ENCODE data around the gene UCP2. TPM values are rescaled to one million over a fixed set of nuclear protein-coding genes. Genes with fewer than 3 reads are reported as not detected.

Gene UCP2
- total RNA-seq, 6 donors from 2014 or later, result 76.5 to 118 (median 98.3) TPM

DNA sequence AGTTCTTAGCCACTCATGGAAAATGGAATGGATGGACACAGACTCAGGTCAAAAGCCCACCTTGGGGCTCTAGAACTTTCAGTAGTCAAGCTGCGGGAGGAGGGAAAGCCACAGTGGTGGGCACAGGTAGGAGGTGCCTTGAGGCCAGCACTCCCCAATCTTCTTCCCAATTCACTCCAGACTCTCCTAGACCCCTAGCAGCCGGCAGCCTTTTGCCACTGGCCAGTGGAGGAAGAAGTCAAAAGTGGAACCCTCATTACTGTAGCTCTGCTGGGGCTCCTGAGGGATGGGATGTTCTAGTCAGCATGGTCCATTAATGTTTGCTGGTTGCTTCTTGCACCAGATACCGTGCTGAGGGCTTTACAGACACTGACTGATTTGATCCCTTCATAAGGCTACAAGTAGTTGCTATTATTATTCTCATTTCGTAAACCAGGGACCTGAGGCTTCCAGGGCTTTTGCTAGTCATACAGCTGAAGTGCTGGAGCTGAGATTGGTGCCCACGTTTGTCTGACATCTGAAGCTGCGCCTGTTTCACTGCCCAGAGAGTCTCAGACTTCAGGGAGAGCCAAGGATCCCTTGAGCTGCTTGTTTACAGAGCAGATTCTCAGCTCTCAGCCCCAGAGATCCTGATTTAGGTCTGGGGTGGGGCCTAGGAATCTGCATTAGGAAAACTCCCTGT is 25.2 kb upstream of the UCP2 start:
- TF ChIP-seq, protein P1, sequence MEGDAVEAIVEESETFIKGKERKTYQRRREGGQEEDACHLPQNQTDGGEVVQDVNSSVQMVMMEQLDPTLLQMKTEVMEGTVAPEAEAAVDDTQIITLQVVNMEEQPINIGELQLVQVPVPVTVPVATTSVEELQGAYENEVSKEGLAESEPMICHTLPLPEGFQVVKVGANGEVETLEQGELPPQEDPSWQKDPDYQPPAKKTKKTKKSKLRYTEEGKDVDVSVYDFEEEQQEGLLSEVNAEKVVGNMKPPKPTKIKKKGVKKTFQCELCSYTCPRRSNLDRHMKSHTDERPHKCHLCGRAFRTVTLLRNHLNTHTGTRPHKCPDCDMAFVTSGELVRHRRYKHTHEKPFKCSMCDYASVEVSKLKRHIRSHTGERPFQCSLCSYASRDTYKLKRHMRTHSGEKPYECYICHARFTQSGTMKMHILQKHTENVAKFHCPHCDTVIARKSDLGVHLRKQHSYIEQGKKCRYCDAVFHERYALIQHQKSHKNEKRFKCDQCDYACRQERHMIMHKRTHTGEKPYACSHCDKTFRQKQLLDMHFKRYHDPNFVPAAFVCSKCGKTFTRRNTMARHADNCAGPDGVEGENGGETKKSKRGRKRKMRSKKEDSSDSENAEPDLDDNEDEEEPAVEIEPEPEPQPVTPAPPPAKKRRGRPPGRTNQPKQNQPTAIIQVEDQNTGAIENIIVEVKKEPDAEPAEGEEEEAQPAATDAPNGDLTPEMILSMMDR (IDR thresholded peaks at IDR 0.05), result no peak
- no peak for TF ChIP-seq EP300 (IDR thresholded peaks at IDR 0.05)
- TF ChIP-seq POLR2A (IDR thresholded peaks at IDR 0.05), result no peak
- TF ChIP-seq POLR2AphosphoS5 (IDR thresholded peaks at IDR 0.05), result no peak
- 86 to 87% methylated on average over 4 to 6 of the region's 6 CpGs for WGBS, 2 donors
- Histone ChIP-seq H3K9me3 (no peaks in the 10 kb centered on the region), H3K4me3 (no peak overlapping the region), H3K27me3 (no peaks in the 10 kb centered on the region), H3K27ac (no peak overlapping the region), H3K36me3 (peaks cover 0 to 18% (median 13%) of the 10 kb centered on the region in 4 donors), H3K4me1 (no peaks in the 10 kb centered on the region)
- DNase-seq, result no peak
- ATAC-seq (ENCODE audit: low FRiP score in 2 of 2), result no peak

DNA sequence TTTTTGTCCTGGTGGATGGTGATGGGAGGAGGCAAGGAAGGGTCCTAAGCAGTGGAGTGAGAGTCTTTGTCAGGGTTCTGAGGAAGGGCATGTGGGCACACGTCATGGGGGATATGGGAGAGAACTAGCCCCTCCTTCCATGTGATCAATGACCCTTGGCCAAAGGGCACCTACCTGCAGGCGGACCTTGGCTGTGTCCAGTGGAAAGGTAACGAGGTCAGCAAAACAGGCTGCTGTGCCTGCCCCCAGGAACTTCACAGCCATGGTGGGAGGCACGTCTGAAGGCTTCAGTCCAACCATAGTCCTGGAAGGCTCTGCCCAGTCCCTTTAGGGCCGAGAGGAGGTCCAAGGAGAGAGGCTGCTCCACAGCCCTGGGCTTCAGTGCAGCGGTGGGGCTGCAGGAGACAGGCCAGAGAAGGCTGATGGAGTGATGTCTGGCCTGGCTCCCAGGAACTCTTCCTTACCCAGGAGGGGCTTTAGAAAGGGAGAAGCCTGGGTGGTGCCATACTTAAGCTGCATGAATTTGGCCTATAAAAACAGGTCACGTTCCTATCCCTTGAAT is 24.2 kb upstream of the UCP2 start:
- H3K4me1 ChIP-seq, result no peaks in the 10 kb centered on the region
- no peak for ATAC-seq (ENCODE audit: low FRiP score in 2 of 2)
- WGBS, 2 donors, result 89% methylated on average over 7 of the region's 7 CpGs; no CpG with 5 or more reads in 1 of the 2 donors
- no peak for DNase-seq
- no peaks in the 10 kb centered on the region for H3K9me3 ChIP-seq
- H3K36me3 ChIP-seq, result peaks cover 0 to 19% (median 11%) of the 10 kb centered on the region in 4 donors
- no peak for TF ChIP-seq POLR2AphosphoS5 (IDR thresholded peaks at IDR 0.05)
- H3K27me3 ChIP-seq, result no peaks in the 10 kb centered on the region
- H3K4me3 ChIP-seq, result no peak overlapping the region
- no peak overlapping the region for H3K27ac ChIP-seq

DNA sequence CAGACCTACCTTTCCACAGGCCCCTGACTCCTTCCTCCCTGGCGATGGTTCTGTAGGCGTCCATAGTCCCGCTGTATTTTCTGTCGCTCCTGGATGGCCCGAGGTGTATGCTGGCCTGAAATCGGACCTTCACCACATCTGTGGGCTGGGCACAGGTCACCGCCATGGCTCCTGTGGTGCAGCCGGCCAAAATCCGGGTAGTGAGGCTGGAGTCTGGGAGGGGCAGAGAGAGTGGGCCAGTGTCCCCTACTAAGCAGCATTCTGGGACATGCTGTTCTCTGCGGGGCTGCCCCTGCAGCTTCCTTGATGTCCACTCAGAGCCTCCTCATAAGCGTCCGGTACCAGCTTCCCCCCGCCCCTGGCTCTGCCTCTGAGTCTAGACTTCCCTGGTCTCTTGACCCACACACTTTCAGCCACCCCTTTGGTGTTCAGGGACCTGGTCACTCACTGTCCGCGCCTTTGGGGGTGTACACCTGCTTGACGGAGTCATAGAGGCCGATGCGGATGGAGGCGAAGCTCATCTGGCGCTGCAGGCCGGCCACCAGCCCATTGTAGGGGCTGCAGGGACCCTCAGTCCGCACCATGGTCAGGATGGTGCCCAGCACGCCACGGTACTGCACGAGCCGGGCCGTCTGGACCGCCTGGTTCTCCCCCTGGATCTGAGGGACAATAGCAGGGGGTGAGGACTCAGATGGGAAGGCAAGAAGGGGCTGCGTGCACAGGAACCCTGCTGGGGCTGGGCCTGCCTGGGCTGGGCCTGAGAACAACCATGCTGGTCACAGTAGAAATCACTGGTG is 23.3 kb upstream of the UCP2 start:
- Histone ChIP-seq H3K4me3 (no peak overlapping the region), H3K36me3 (peaks cover 0 to 22% (median 10%) of the 10 kb centered on the region in 4 donors), H3K4me1 (no peaks in the 10 kb centered on the region), H3K27me3 (no peaks in the 10 kb centered on the region), H3K27ac (no peak overlapping the region), H3K9me3 (no peaks in the 10 kb centered on the region)
- TF ChIP-seq POLR2A (IDR thresholded peaks at IDR 0.05) (no peak), POLR2AphosphoS5 (IDR thresholded peaks at IDR 0.05) (no peak), EP300 (IDR thresholded peaks at IDR 0.05) (no peak)
- TF ChIP-seq, protein P1 (IDR thresholded peaks at IDR 0.05), result no peak
- 96% methylated on average over 9 to 28 of the region's 29 CpGs for WGBS, 2 donors
- DNase-seq, result peak in 1 of 2 donors; percentile 62
- ATAC-seq (ENCODE audit: low FRiP score in 2 of 2), result no peak

DNA sequence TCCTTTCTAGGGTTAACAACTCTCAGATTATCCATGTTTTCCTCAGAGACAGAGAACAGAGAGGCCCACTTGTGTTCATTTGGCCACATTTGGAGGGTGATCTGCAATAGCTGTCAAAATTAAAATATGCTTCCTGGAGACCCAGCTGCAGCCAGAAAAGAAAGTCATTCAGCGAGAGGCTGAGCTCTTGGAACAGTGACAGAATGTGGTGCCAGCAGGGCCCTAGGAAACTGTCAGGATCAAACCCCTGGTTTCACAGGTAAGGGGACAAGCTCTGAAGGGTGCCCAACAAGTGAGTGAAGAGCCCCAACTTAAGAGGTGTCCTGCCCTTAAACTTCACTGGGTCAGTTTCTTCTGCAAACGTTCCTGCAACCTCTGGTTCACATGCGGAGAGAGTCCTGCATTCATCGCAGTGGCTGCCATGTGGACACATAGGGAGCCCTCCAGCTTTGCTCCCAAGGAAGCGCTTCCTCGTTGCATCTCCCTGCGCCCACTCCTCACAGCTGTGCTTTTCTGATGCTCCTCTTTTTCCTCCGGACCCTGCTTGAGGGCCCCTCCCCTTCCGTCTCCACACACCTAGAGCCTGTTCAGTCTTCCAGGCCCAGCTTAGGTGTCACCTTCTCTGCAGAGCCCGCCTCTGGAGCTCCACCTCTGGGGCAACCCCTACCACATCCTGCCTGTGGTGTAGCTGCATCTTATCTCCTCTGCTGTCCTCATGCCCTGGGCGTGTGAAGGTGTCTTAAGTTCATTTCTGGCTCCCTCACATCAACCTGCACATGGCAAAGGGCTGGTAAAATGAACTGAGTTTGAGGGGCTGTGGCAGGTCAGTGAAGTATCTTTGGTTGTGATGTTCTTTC is 22.3 kb upstream of the UCP2 start:
- H3K27me3 ChIP-seq, result no peaks in the 10 kb centered on the region
- peak in 1 of 2 donors; percentile 45 for DNase-seq
- WGBS, 2 donors, result 69 to 72% methylated on average over 11 of the region's 11 CpGs
- H3K27ac ChIP-seq, result no peak overlapping the region
- peaks cover 0 to 27% (median 10%) of the 10 kb centered on the region in 4 donors for H3K36me3 ChIP-seq
- ATAC-seq (ENCODE audit: low FRiP score in 2 of 2), result peak in 1 of 2 donors; percentile 28
- TF ChIP-seq POLR2AphosphoS5 (IDR thresholded peaks at IDR 0.05) (no peak), POLR2A (IDR thresholded peaks at IDR 0.05) (no peak), EP300 (IDR thresholded peaks at IDR 0.05) (no peak)
- TF ChIP-seq, protein P1 (IDR thresholded peaks at IDR 0.05), result no peak
- H3K9me3 ChIP-seq, result no peaks in the 10 kb centered on the region
- no peak overlapping the region for H3K4me3 ChIP-seq
- no peaks in the 10 kb centered on the region for H3K4me1 ChIP-seq

All from upper lobe of left lung (tissue), 6 donors.